Liver (tissue), 9 donors: ENCODE measurements around the gene PSRC1. TPM values are rescaled to one million over a fixed set of nuclear protein-coding genes. Genes with fewer than 3 reads are reported as not detected.

ENCODE experiments used
- DNase-seq: peaks from one replicate; pipeline ENCODE4 v3.0.0-alpha.2; 2017; ENCODE audit warnings: low spot score
- H3K27ac ChIP-seq, 2 donors: one replicate each; pipeline ENCODE4 v1.7.0; 2013; ENCODE audit warnings: inconsistent platforms in 2 of 2, low read length in 2 of 2, control low read depth in 1 of 2, low read depth in 1 of 2, mild to moderate bottlenecking in 1 of 2
- H3K27me3 ChIP-seq, 4 donors: one replicate each; pipeline versions ENCODE4 v1.6.1 to v1.7.0; 2013; ENCODE audit warnings: low read length in 3 of 4, inconsistent platforms in 1 of 4, mild to moderate bottlenecking in 1 of 4, moderate library complexity in 1 of 4; ENCODE audit not compliant: control insufficient read depth in 4 of 4, insufficient read depth in 4 of 4
- H3K36me3 ChIP-seq, 4 donors: one replicate each; pipeline versions ENCODE4 v1.6.1 to v1.7.0; 2013; ENCODE audit warnings: low read length in 3 of 4, mild to moderate bottlenecking in 3 of 4, low read depth in 1 of 4, moderate library complexity in 1 of 4; ENCODE audit not compliant: control insufficient read depth in 4 of 4, insufficient read depth in 3 of 4
- H3K4me1 ChIP-seq, 4 donors: one replicate each; pipeline versions ENCODE4 v1.6.1 to v1.7.0; 2013; ENCODE audit warnings: low read length in 3 of 4, mild to moderate bottlenecking in 3 of 4, moderate library complexity in 1 of 4; ENCODE audit not compliant: control insufficient read depth in 4 of 4, insufficient read depth in 4 of 4
- H3K4me3 ChIP-seq, 3 donors: one replicate each; pipeline versions ENCODE4 v1.6.1 to v1.7.0; 2013; ENCODE audit warnings: low read length in 3 of 3, control low read depth in 1 of 3, low read depth in 1 of 3, mild to moderate bottlenecking in 1 of 3
- H3K9ac ChIP-seq, 2 donors: one replicate each; pipeline ENCODE4 v1.7.0; 2013; ENCODE audit warnings: low read length in 2 of 2, mild to moderate bottlenecking in 2 of 2, moderate library complexity in 2 of 2, control low read depth in 1 of 2, low read depth in 1 of 2
- H3K9me3 ChIP-seq, 4 donors: one replicate each; pipeline versions ENCODE4 v1.6.1 to v1.7.0; 2013; ENCODE audit warnings: low read length in 3 of 4; ENCODE audit not compliant: control insufficient read depth in 4 of 4
- ATF3 ChIP-seq: IDR thresholded peaks from 2 replicates; pipeline ENCODE4 v1.6.1; 2016; ENCODE audit warnings: antibody characterized with exemption
- CTCF ChIP-seq: fragments of 150-350 bp; IDR thresholded peaks from 2 replicates; pipeline ENCODE4 v1.5.1; 2017; ENCODE audit warnings: improper control_type of control experiment, low read depth, low read length; ENCODE audit not compliant: missing input control
- FOXA2 ChIP-seq: IDR thresholded peaks from 2 replicates; pipeline ENCODE4 v1.6.1; 2016; ENCODE audit warnings: antibody characterized with exemption
- GABPA ChIP-seq, 2 donors: IDR thresholded peaks in 1 of 2; conservative IDR thresholded peaks in 1 of 2; 2 replicates each; pipeline ENCODE4 v1.6.1; 2016; ENCODE audit warnings: antibody characterized with exemption in 2 of 2, mild to moderate bottlenecking in 1 of 2, moderate library complexity in 1 of 2
- HNF4A ChIP-seq, 2 donors: conservative IDR thresholded peaks; 2 replicates each; pipeline ENCODE4 v1.6.1; 2016; ENCODE audit warnings: antibody characterized with exemption in 2 of 2, mild to moderate bottlenecking in 2 of 2
- HNF4G ChIP-seq: IDR thresholded peaks from 2 replicates; pipeline ENCODE4 v1.6.1; 2016; ENCODE audit warnings: antibody characterized with exemption
- JUND ChIP-seq, 2 donors: IDR thresholded peaks; 2 replicates each; pipeline ENCODE4 v1.6.1; 2016; ENCODE audit warnings: antibody characterized with exemption in 2 of 2
- MAX ChIP-seq: IDR thresholded peaks from 2 replicates; pipeline ENCODE4 v1.6.1; 2016; ENCODE audit warnings: antibody characterized with exemption
- NR2F2 ChIP-seq: IDR thresholded peaks from 2 replicates; pipeline ENCODE4 v1.6.1; 2016; ENCODE audit warnings: antibody characterized with exemption
- SP1 ChIP-seq: IDR thresholded peaks from 2 replicates; pipeline ENCODE4 v1.6.1; 2018; ENCODE audit warnings: antibody characterized with exemption, mild to moderate bottlenecking
- TAF1 ChIP-seq: conservative IDR thresholded peaks from 2 replicates; pipeline ENCODE4 v1.6.1; 2016; ENCODE audit warnings: antibody characterized with exemption, mild to moderate bottlenecking
- YY1 ChIP-seq: IDR thresholded peaks from 2 replicates; pipeline ENCODE4 v1.6.1; 2016; ENCODE audit warnings: antibody characterized with exemption, mild to moderate bottlenecking
- ZBTB33 ChIP-seq: IDR thresholded peaks from 2 replicates; pipeline ENCODE4 v1.6.1; 2016; ENCODE audit warnings: antibody characterized with exemption
- WGBS: extraction: QIAGEN DNeasy Blood & Tissue Kit; methylation state at CpG from one replicate; pipeline ENCODE4 v1.1.7; 2013; 5-methylcytosine and 5-hydroxymethylcytosine counted together
- polyA plus RNA-seq, 2 donors: library from polyadenylated mRNA; stranded (reverse) in 1 of 2; unstranded in 1 of 2; fragments of 200-250 nt in 1 of 2; fragments of >200 nt in 1 of 2; fragmentation: Nextera tagmentation in 1 of 2; extraction: Ambion mirVana in 1 of 2; gene quantifications; one replicate each; pipeline versions ENCODE4 v1.2.1 to v1.2.3, GENCODE V29; 2013 to 2015
- total RNA-seq, 2 donors: library from RNA; depleted of rRNA; stranded (reverse); fragments of >200 nt; gene quantifications; one replicate each; pipeline ENCODE4 v1.2.3, GENCODE V29; 2014
- donor health status: healthy.
- donor health status: healthy.
- donor health status: healthy.
- donor health status: healthy.
- donor health status: healthy.

Gene PSRC1
- total and polyA plus RNA-seq, 4 donors = 0.25 to 2.6 (median 1.1) TPM

- H3K27ac ChIP-seq = no peak overlapping the region
- peaks cover 0 to 10% (median 4%) of the 10 kb centered on the region in 4 donors for H3K36me3 ChIP-seq
- H3K4me3 ChIP-seq = no peak overlapping the region
- WGBS = 83% methylated on average over 5 of the region's 5 CpGs
- no peak overlapping the region for H3K9ac ChIP-seq
- no peak for TF ChIP-seq ZBTB33
- TF ChIP-seq HNF4G = no peak
- no peak for DNase-seq
- no peaks in the 10 kb centered on the region for H3K27me3 ChIP-seq
- no peaks in the 10 kb centered on the region for H3K9me3 ChIP-seq
- peaks cover 0 to 16% (median 5%) of the 10 kb centered on the region in 4 donors for H3K4me1 ChIP-seq
Measured at GRCh38 chr1:109243221-109243620, 39.7 kb downstream of the PSRC1 start.

GRCh38 chr1:109242387-109242786, 40.6 kb downstream of the PSRC1 start:
- peaks cover 0 to 16% (median 5%) of the 10 kb centered on the region in 4 donors for H3K4me1 ChIP-seq
- H3K27ac ChIP-seq = no peak overlapping the region
- H3K9ac ChIP-seq = no peak overlapping the region
- peaks cover 0 to 18% (median 12%) of the 10 kb centered on the region in 4 donors for H3K36me3 ChIP-seq
- TF ChIP-seq ATF3 (no peak), JUND (IDR thresholded peaks at IDR 0.05) (no peak), TAF1 (no peak), FOXA2 (no peak), GABPA (IDR thresholded peaks at IDR 0.05 in 1 of 2, conservative IDR thresholded peaks at IDR 0.05 in 1 of 2) (no peak)
- no peak overlapping the region for H3K4me3 ChIP-seq
- no peaks in the 10 kb centered on the region for H3K9me3 ChIP-seq
- no peaks in the 10 kb centered on the region for H3K27me3 ChIP-seq
- no peak for DNase-seq
- 68% methylated on average over 7 of the region's 7 CpGs for WGBS

- no peaks in the 10 kb centered on the region for H3K27me3 ChIP-seq
- peaks cover 0 to 16% (median 5%) of the 10 kb centered on the region in 4 donors for H3K4me1 ChIP-seq
- H3K9ac ChIP-seq = no peak overlapping the region
- WGBS = 26% methylated on average over 8 of the region's 8 CpGs
- H3K4me3 ChIP-seq = no peak overlapping the region
- H3K9me3 ChIP-seq = no peaks in the 10 kb centered on the region
- peaks cover 0 to 23% (median 17%) of the 10 kb centered on the region in 4 donors for H3K36me3 ChIP-seq
- DNase-seq = no peak
- H3K27ac ChIP-seq = no peak overlapping the region
- TF ChIP-seq MAX (no peak), SP1 (no peak), FOXA2 (no peak), YY1 (no peak), NR2F2 (no peak)
Measured at GRCh38 chr1:109241841-109242345, 41.1 kb downstream of the PSRC1 start.

- peaks cover 0 to 16% (median 5%) of the 10 kb centered on the region in 4 donors for H3K4me1 ChIP-seq
- H3K9me3 ChIP-seq = no peaks in the 10 kb centered on the region
- peaks cover 2 to 29% (median 22%) of the 10 kb centered on the region in 4 donors for H3K36me3 ChIP-seq
- H3K4me3 ChIP-seq = no peak overlapping the region
- DNase-seq = no peak
- H3K9ac ChIP-seq = no peak overlapping the region
- H3K27me3 ChIP-seq = no peaks in the 10 kb centered on the region
- 27% methylated on average over 6 of the region's 6 CpGs for WGBS
- no peak overlapping the region for H3K27ac ChIP-seq
- TF ChIP-seq HNF4A (conservative IDR thresholded peaks at IDR 0.05) (no peak), FOXA2 (no peak), TAF1 (no peak), JUND (IDR thresholded peaks at IDR 0.05) (no peak), ATF3 (no peak), SP1 (no peak), HNF4G (no peak), CTCF (no peak), GABPA (IDR thresholded peaks at IDR 0.05 in 1 of 2, conservative IDR thresholded peaks at IDR 0.05 in 1 of 2) (no peak), ZBTB33 (no peak), NR2F2 (no peak)
Measured at GRCh38 chr1:109241344-109241743, 41.6 kb downstream of the PSRC1 start.
